ENCODE measurements around the gene MYO5B. TPM values are rescaled to one million over a fixed set of nuclear protein-coding genes. Genes with fewer than 3 reads are reported as not detected.

The MYO5B gene
- total RNA-seq, 2 experiments from 2014 or later: not detected

- intact Hi-C loops (cut with DNase I, micrococcal nuclease): no loop called here
- H3K27ac Mint-ChIP-seq: no peak overlapping the region
- no peak for TF ChIP-seq CTCF (IDR thresholded peaks at IDR 0.05)
- no peak for DNase-seq
- no peaks in the 10 kb centered on the region for H3K9me3 ChIP-seq (ENCODE audit: control insufficient read depth in 1 of 2, insufficient read depth in 1 of 2, low read length in 2 of 2)
- H3K27me3 ChIP-seq (ENCODE audit: control insufficient read depth in 1 of 2, insufficient read depth in 2 of 2, low read length in 2 of 2): peaks cover 0 to 4% of the 10 kb centered on the region in 2 experiments
- ChIA-PET POLR2A (no interaction called here), CTCF (no interaction called here)
- H3K36me3 Mint-ChIP-seq (ENCODE audit: low read depth): no peaks in the 10 kb centered on the region
- no peak overlapping the region for H3K4me3 ChIP-seq (ENCODE audit: low read length)
- no peak overlapping the region for H3K4me3 Mint-ChIP-seq
- ATAC-seq (ENCODE audit: poor library complexity): no peak
- H3K36me3 ChIP-seq (ENCODE audit: insufficient read depth, low read length): no peaks in the 10 kb centered on the region
- H3K27me3 Mint-ChIP-seq: peaks cover 9% of the 10 kb centered on the region
- no peaks in the 10 kb centered on the region for H3K4me1 Mint-ChIP-seq (ENCODE audit: low read depth)
- no peak overlapping the region for H3K27ac ChIP-seq (ENCODE audit: low read depth in 1 of 2, low read length in 2 of 2)
- no peaks in the 10 kb centered on the region for H3K4me1 ChIP-seq (ENCODE audit: insufficient read depth, low read length)
- H3K9me3 Mint-ChIP-seq: no peaks in the 10 kb centered on the region
These were observed 194.7 kb downstream of the MYO5B start for GRCh38 chr18:50000227-50000626.

DNA sequence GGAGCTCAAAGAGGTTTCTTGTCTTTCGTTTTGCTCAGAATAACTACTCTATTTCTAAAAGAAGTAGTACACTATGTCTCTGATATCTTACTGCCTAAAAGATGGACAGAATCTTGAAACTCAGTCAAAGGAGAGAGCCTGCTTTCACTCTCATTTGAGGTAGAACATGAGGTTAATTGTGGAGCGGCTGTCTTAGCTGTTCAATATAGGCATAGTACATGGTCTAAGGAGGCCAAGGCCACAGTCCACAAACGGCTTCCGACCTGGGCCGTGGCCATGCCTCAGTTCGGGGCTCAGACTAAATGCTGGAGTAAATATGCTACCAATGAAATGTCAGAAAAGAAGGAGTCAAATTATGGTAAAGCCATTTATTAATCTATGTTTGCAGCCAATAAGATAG is 195.8 kb downstream of the MYO5B start:
- no peak for ATAC-seq (ENCODE audit: poor library complexity)
- Histone ChIP-seq H3K27me3 (ENCODE audit: control insufficient read depth in 1 of 2, insufficient read depth in 2 of 2, low read length in 2 of 2) (peaks cover 0 to 4% of the 10 kb centered on the region in 2 experiments), H3K27ac (ENCODE audit: low read depth in 1 of 2, low read length in 2 of 2) (no peak overlapping the region), H3K4me1 (ENCODE audit: insufficient read depth, low read length) (no peaks in the 10 kb centered on the region), H3K36me3 (ENCODE audit: insufficient read depth, low read length) (no peaks in the 10 kb centered on the region), H3K4me3 (ENCODE audit: low read length) (no peak overlapping the region), H3K9me3 (ENCODE audit: control insufficient read depth in 1 of 2, insufficient read depth in 1 of 2, low read length in 2 of 2) (no peaks in the 10 kb centered on the region)
- Mint-ChIP-seq H3K9me3 (no peaks in the 10 kb centered on the region), H3K4me3 (no peak overlapping the region), H3K27ac (no peak overlapping the region), H3K36me3 (ENCODE audit: low read depth) (no peaks in the 10 kb centered on the region), H3K4me1 (ENCODE audit: low read depth) (no peaks in the 10 kb centered on the region), H3K27me3 (peaks cover 9% of the 10 kb centered on the region)
- ChIA-PET POLR2A (no interaction called here), CTCF (no interaction called here)
- intact Hi-C loops (cut with DNase I, micrococcal nuclease): no loop called here
- no peak for TF ChIP-seq CTCF (IDR thresholded peaks at IDR 0.05)
- DNase-seq: no peak

GRCh38 chr18:49997558-49997957 is 197.4 kb downstream of the MYO5B start:
- no peaks in the 10 kb centered on the region for H3K4me1 ChIP-seq (ENCODE audit: insufficient read depth, low read length)
- no peak for TF ChIP-seq CTCF (IDR thresholded peaks at IDR 0.05)
- Mint-ChIP-seq H3K4me3 (no peak overlapping the region), H3K4me1 (ENCODE audit: low read depth) (no peaks in the 10 kb centered on the region), H3K36me3 (ENCODE audit: low read depth) (no peaks in the 10 kb centered on the region), H3K27ac (no peak overlapping the region), H3K27me3 (peaks cover 3% of the 10 kb centered on the region), H3K9me3 (no peaks in the 10 kb centered on the region)
- no peaks in the 10 kb centered on the region for H3K36me3 ChIP-seq (ENCODE audit: insufficient read depth, low read length)
- H3K9me3 ChIP-seq (ENCODE audit: control insufficient read depth in 1 of 2, insufficient read depth in 1 of 2, low read length in 2 of 2): no peaks in the 10 kb centered on the region
- DNase-seq (no peak), ATAC-seq (ENCODE audit: poor library complexity) (no peak)
- H3K27ac ChIP-seq (ENCODE audit: low read depth in 1 of 2, low read length in 2 of 2): no peak overlapping the region
- ChIA-PET CTCF (no interaction called here), POLR2A (no interaction called here)
- H3K27me3 ChIP-seq (ENCODE audit: control insufficient read depth in 1 of 2, insufficient read depth in 2 of 2, low read length in 2 of 2): peaks cover 0 to 4% of the 10 kb centered on the region in 2 experiments
- H3K4me3 ChIP-seq (ENCODE audit: low read length): no peak overlapping the region
- intact Hi-C loops (cut with DNase I, micrococcal nuclease): no loop called here
